H9 (cell line): ENCODE results near the gene MYO7B. TPM values are rescaled to one million over a fixed set of nuclear protein-coding genes. Genes with fewer than 3 reads are reported as not detected.
A peak's percentile ranks its signal among the peaks of the same experiment; 100 is the strongest.

Experiments used
- DNase-seq: peaks from one replicate; pipeline ENCODE4 v3.0.0-alpha.2; 2017
- H2AFZ ChIP-seq: one replicate; pipeline ENCODE4 v1.6.1; 2013; ENCODE audit warnings: mild to moderate bottlenecking, low read length, control low read depth, moderate library complexity
- H2AK5ac ChIP-seq: 2 replicates; pipeline ENCODE4 v1.6.1; 2013; ENCODE audit warnings: low read length, control low read depth, mixed read lengths; ENCODE audit not compliant: insufficient read length
- H2BK120ac ChIP-seq: one replicate; pipeline ENCODE4 v1.6.1; 2013; ENCODE audit warnings: low read depth, mild to moderate bottlenecking, low read length, control low read depth, inconsistent platforms; ENCODE audit not compliant: poor library complexity, severe bottlenecking
- H2BK12ac ChIP-seq: 2 replicates; pipeline ENCODE4 v1.6.1; 2013; ENCODE audit warnings: low read length, control low read depth, mixed read lengths, low read depth; ENCODE audit not compliant: insufficient read length
- H2BK15ac ChIP-seq: 2 replicates; pipeline ENCODE4 v1.6.1; 2013; ENCODE audit warnings: low read depth, low read length, control low read depth
- H2BK20ac ChIP-seq: one replicate; pipeline ENCODE4 v1.6.1; 2013; ENCODE audit warnings: low read depth, mild to moderate bottlenecking, low read length, control low read depth, inconsistent platforms; ENCODE audit not compliant: poor library complexity, severe bottlenecking
- H2BK5ac ChIP-seq: 2 replicates; pipeline ENCODE4 v1.6.1; 2013; ENCODE audit warnings: low read length, control low read depth, mixed read lengths; ENCODE audit not compliant: insufficient read length
- H3K14ac ChIP-seq: 2 replicates; pipeline ENCODE4 v1.6.1; 2013; ENCODE audit warnings: low read length, control low read depth; ENCODE audit not compliant: insufficient read depth
- H3K18ac ChIP-seq: 2 replicates; pipeline ENCODE4 v1.6.1; 2013; ENCODE audit warnings: low read depth, mild to moderate bottlenecking, mixed read lengths, low read length, control low read depth; ENCODE audit not compliant: insufficient read length
- H3K23ac ChIP-seq: 2 replicates; pipeline ENCODE4 v1.6.1; 2013; ENCODE audit warnings: low read length, control low read depth, mixed read lengths, low read depth; ENCODE audit not compliant: insufficient read length
- H3K23me2 ChIP-seq: 2 replicates; pipeline ENCODE4 v1.6.1; 2013; ENCODE audit warnings: low read depth, mild to moderate bottlenecking, mixed read lengths, low read length, control low read depth; ENCODE audit not compliant: insufficient read length, poor library complexity, severe bottlenecking
- H3K27ac ChIP-seq: 2 replicates; pipeline ENCODE4 v1.5.1; 2013; ENCODE audit warnings: low read length, control low read depth, mixed read lengths, low read depth; ENCODE audit not compliant: insufficient read length
- H3K27me3 ChIP-seq: 2 replicates; pipeline ENCODE4 v1.6.1; 2013; ENCODE audit warnings: low read length, control low read depth, inconsistent platforms; ENCODE audit not compliant: insufficient read depth
- H3K4ac ChIP-seq: 2 replicates; pipeline ENCODE4 v1.6.1; 2013; ENCODE audit warnings: low read depth, mild to moderate bottlenecking, control low read depth, inconsistent platforms, low read length, moderate library complexity
- H3K4me1 ChIP-seq: 2 replicates; pipeline ENCODE4 v1.6.1; 2013; ENCODE audit warnings: low read length, control low read depth, inconsistent platforms; ENCODE audit not compliant: insufficient read depth
- H3K4me2 ChIP-seq: 2 replicates; pipeline ENCODE4 v1.6.1; 2013; ENCODE audit warnings: low read length, control low read depth, mixed read lengths; ENCODE audit not compliant: insufficient read length, insufficient read depth
- H3K56ac ChIP-seq: 2 replicates; pipeline ENCODE4 v1.6.1; 2013; ENCODE audit warnings: low read depth, mild to moderate bottlenecking, mixed read lengths, low read length, control low read depth; ENCODE audit not compliant: insufficient read length
- H3K79me1 ChIP-seq: 2 replicates; pipeline ENCODE4 v1.6.1; 2013; ENCODE audit warnings: low read depth, mild to moderate bottlenecking, moderate library complexity, low read length, control low read depth, inconsistent platforms; ENCODE audit not compliant: insufficient read depth, poor library complexity, severe bottlenecking
- H3K79me2 ChIP-seq: 2 replicates; pipeline ENCODE4 v1.6.1; 2013; ENCODE audit warnings: low read length, control low read depth, inconsistent platforms; ENCODE audit not compliant: insufficient read depth
- H3K9ac ChIP-seq: 2 replicates; pipeline ENCODE4 v1.6.1; 2013; ENCODE audit warnings: low read length, control low read depth, mixed read lengths; ENCODE audit not compliant: insufficient read length; ENCODE audit errors: extremely low read depth
- H3K9me3 ChIP-seq: one replicate; pipeline ENCODE4 v1.6.1; 2013; ENCODE audit warnings: low read depth, low read length, inconsistent platforms; ENCODE audit not compliant: control insufficient read depth
- H3T11ph ChIP-seq: one replicate; pipeline ENCODE4 v1.6.1; 2013; ENCODE audit warnings: mild to moderate bottlenecking, low read length, control low read depth, inconsistent platforms
- H4K20me1 ChIP-seq: one replicate; pipeline ENCODE4 v1.6.1; 2013; ENCODE audit not compliant: control insufficient read depth, insufficient read length, insufficient read depth
- H4K5ac ChIP-seq: 2 replicates; pipeline ENCODE4 v1.6.1; 2013; ENCODE audit warnings: low read depth, mild to moderate bottlenecking, mixed read lengths, low read length, control low read depth; ENCODE audit not compliant: insufficient read length
- H4K8ac ChIP-seq: replicated peaks from 2 replicates; pipeline ENCODE4 v1.6.1; 2013; ENCODE audit warnings: low read length, control low read depth, mixed read lengths, low read depth; ENCODE audit not compliant: insufficient read length
- H4K91ac ChIP-seq: 2 replicates; pipeline ENCODE4 v1.6.1; 2013; ENCODE audit warnings: low read depth, mild to moderate bottlenecking, moderate library complexity, mixed read lengths, low read length, control low read depth; ENCODE audit not compliant: insufficient read length
- H3K27ac Mint-ChIP-seq, 3 experiments: 2 replicates in 2 of 3; 3 replicates in 1 of 3; pipeline ENCODE4 v1.8.0; 2020 to 2021; ENCODE audit warnings: mixed read lengths in 3 of 3, mild to moderate bottlenecking in 1 of 3, moderate library complexity in 1 of 3
- H3K27me3 Mint-ChIP-seq: 2 replicates; pipeline ENCODE4 v1.8.0; 2021; ENCODE audit warnings: low read depth, mild to moderate bottlenecking, moderate library complexity, mixed read lengths
- H3K36me3 Mint-ChIP-seq, 3 experiments: 2 replicates in 2 of 3; 3 replicates in 1 of 3; pipeline ENCODE4 v1.8.0; 2020 to 2021; ENCODE audit warnings: low read depth in 3 of 3, mixed read lengths in 3 of 3; ENCODE audit not compliant: insufficient read depth in 1 of 3
- H3K4me1 Mint-ChIP-seq, 2 experiments: 2 replicates each; pipeline ENCODE4 v1.8.0; 2020; ENCODE audit warnings: mixed read lengths in 2 of 2
- H3K4me3 Mint-ChIP-seq, 2 experiments: 2 replicates in 1 of 2; 3 replicates in 1 of 2; pipeline ENCODE4 v1.8.0; 2020 to 2021; ENCODE audit warnings: mild to moderate bottlenecking in 2 of 2, mixed read lengths in 2 of 2, moderate library complexity in 1 of 2
- H3K9me3 Mint-ChIP-seq, 2 experiments: 2 replicates in 1 of 2; 3 replicates in 1 of 2; pipeline ENCODE4 v1.8.0; 2020; ENCODE audit warnings: mild to moderate bottlenecking in 2 of 2, mixed read lengths in 2 of 2, moderate library complexity in 1 of 2
- CTCF ChIP-seq: fragments of 200-600 bp; sonication (generic); conservative IDR thresholded peaks from 3 replicates; pipeline ENCODE4 v1.8.0; 2021; ENCODE audit warnings: antibody characterized with exemption, mild to moderate bottlenecking
- WGBS: extraction: QIAGEN DNeasy Blood & Tissue Kit; methylation state at CpG from one replicate; pipeline ENCODE4 v1.1.7; 2013; ENCODE audit warnings: missing lambda C conversion rate, low lambda C conversion rate, mixed read lengths; ENCODE audit not compliant: insufficient read length; ENCODE audit errors: extremely low coverage; 5-methylcytosine and 5-hydroxymethylcytosine counted together
- total RNA-seq: library from RNA; stranded (reverse); gene quantifications from 2 replicates; pipeline ENCODE4 v1.2.1, GENCODE V29; 2021

Gene MYO7B
- total RNA-seq, 1 experiment from 2014 or later: not detected

- no peaks in the 10 kb centered on the region for H3K4me1 ChIP-seq
- Mint-ChIP-seq H3K4me3 (no peak overlapping the region), H3K36me3 (no peaks in the 10 kb centered on the region), H3K4me1 (peaks cover 15% of the 10 kb centered on the region in 2 experiments), H3K27me3 (peaks cover 2% of the 10 kb centered on the region), H3K9me3 (no peaks in the 10 kb centered on the region; a peak in 1 of 5 replicates), H3K27ac (no peak overlapping the region)
- H3K27ac ChIP-seq: no peak overlapping the region
- H3K14ac ChIP-seq: no peak overlapping the region
- no peak overlapping the region for H4K5ac ChIP-seq
- no peak overlapping the region for H2BK15ac ChIP-seq
- peak; percentile 27 for DNase-seq
- H2BK5ac ChIP-seq: no peak overlapping the region
- H3K79me2 ChIP-seq: no peaks in the 10 kb centered on the region
- H4K91ac ChIP-seq: no peak overlapping the region
- no peak overlapping the region for H2BK20ac ChIP-seq
- H3T11ph ChIP-seq: no peak overlapping the region
- H4K20me1 ChIP-seq: no peaks in the 10 kb centered on the region
- no peak overlapping the region for H3K56ac ChIP-seq
- WGBS: no CpG with 5 or more reads among the region's 6 CpGs
- H3K23ac ChIP-seq: no peak overlapping the region
- H2AK5ac ChIP-seq: no peak overlapping the region
- H3K23me2 ChIP-seq: no peaks in the 10 kb centered on the region
- H3K4ac ChIP-seq: no peak overlapping the region
- no peak overlapping the region for H2BK12ac ChIP-seq
- TF ChIP-seq CTCF: no peak
- H3K18ac ChIP-seq: no peak overlapping the region
- no peak overlapping the region for H3K9ac ChIP-seq
- H3K9me3 ChIP-seq: no peaks in the 10 kb centered on the region
- no peaks in the 10 kb centered on the region for H3K79me1 ChIP-seq
- H3K27me3 ChIP-seq: no peaks in the 10 kb centered on the region
- H4K8ac ChIP-seq: no peak overlapping the region
- H2BK120ac ChIP-seq: no peak overlapping the region
- H2AFZ ChIP-seq: no peak overlapping the region
- no peak overlapping the region for H3K4me2 ChIP-seq
Measured at GRCh38 chr2:127568128-127568527, 32.6 kb downstream of the MYO7B start.
